ENCODE measurements around the gene CSK.

GRCh38 chr15:74793135-74794028 lies 11.5 kb downstream of the CSK start:
- TF ChIP-seq CEBPB (IDR thresholded peaks at IDR 0.05): no peak
- no peak for TF ChIP-seq ZBTB7A (IDR thresholded peaks at IDR 0.05; ENCODE audit: low read depth)
- TF ChIP-seq EGR1 (IDR thresholded peaks at IDR 0.05): no peak
